CD4-positive, alpha-beta T cell treated with Interleukin-15 for 4 hours (primary cell): Measurements from ENCODE around the gene PPP3CA.
"Not testable (repeated sequence)": the region's sequence is repeated elsewhere in the genome, so short reads cannot be mapped to it uniquely, and the experiment has no call there.

Experiments
- DNase-seq: peaks from one replicate; pipeline ENCODE4 v3.0.0-alpha.2; 2020; ENCODE audit warnings: low spot score

PPP3CA gene

DNA sequence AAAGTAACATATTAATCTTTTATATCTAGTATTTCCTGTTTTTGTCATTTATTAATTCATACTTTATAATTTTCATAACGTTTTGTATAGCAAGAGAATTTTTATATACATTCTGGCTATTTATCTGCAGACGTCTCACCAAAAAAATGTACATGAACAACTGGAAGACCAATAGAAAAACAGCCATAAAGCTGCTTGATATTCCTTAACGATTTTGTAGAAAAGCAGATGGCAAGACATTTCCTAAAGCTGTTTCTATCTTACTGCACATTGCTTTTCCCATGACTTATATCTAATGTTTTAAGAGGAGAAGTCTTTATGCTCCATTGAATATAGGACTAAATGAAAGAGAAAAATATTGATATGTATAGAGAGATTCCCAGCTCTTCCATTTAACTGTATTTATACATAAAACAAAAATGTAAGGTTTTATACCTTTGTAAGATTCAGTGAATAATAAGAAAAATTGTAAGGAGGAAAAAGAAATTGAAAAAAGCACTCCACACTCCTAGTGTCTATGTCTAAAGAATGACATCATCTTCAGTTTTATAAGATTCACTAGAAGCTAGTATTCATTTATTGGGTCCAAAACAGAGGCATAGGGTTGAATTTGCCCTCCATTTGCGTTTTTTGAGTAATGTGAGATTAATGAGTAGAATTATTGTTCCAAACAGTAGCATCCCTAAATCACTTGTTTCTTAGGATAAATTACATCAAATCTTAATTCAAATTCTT, 248.5 kb downstream of the PPP3CA start:
- no peak for DNase-seq

- DNase-seq: not testable (repeated sequence)
Measured at GRCh38 chr4:101092609-101093008, 254.7 kb downstream of the PPP3CA start.

DNA sequence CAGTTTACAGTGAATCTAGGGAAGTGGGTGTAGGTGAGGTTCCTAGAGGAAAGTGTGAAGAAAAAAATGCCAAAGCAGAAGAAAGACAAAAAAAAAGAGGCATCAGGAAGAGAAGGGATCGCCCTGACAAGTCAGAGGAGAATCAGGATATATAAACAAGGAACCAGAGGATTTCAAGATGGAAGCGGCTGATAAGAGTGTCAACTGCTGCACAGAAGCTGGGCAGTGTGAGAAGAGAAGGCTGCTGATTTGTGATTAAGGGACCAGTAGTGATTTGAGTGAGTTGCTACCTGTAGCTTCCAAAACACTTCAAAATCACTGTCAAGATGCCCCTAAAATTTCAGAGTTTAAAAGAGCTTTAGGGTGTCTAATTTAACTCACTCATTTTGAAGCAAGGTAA, 258.2 kb downstream of the PPP3CA start:
- DNase-seq: no peak

- no peak for DNase-seq
Measured at GRCh38 chr4:101086801-101087586, 260.3 kb downstream of the PPP3CA start.

GRCh38 chr4:101083131-101083530, 264.2 kb downstream of the PPP3CA start:
- no peak for DNase-seq

- DNase-seq: no peak
Measured at GRCh38 chr4:101081695-101082369, 265.5 kb downstream of the PPP3CA start.

DNA sequence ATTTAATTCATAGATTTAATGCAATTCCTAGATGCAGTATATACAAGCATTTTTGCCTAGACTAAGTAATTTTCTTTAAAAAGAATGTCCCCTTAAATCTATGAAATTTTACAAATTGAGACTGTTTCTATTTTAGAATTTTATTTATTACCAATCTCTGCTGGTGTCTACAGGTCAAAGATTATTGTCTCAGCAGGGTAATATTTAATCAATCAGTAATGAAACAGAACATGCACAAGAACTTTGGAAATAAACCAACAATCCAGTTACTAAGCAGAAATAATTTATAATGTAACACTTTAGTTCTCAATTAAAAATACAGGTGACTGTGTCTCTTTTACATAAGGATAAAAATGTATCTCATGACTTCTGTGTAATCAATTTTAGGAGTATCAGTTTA, 266.2 kb downstream of the PPP3CA start:
- no peak for DNase-seq

- DNase-seq: no peak
Measured at GRCh38 chr4:101078950-101079349, 268.4 kb downstream of the PPP3CA start.

DNA sequence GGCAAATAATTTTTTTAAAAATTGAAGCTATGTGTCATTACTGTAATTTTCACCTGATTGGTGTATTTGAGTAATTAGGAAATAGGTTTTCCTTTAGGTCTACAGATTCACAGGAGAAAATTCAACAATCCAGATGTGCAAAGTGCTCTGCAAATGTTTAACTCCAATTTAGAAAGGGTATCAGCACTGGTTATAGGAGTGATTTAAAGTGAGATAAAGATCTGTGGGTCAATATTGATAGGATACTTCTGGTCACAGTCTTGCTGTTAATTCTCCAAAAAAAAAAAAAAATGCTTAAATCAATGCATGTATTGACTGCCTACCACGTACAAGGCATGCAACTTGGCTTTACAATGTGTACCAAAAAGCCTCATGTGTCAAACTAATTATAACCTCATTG, 271.3 kb downstream of the PPP3CA start:
- DNase-seq: no peak

DNA sequence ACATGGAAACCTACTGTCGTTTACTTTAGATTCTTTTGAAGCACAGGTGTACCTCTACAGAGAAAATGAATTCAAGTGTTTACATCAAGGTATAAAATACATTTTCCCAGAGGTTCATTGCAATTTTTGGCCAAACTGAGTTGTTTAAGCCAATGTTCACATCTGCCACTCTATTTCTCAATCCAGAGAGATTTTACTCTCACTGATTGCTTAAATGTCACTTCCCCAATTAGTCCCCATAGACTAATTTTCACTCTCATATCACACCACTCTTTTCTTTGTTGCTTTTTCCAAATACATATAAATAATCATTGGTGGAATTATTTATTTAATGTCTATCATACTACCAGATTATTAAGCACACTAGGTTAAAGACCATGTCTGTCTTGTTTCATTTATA, 271.8 kb downstream of the PPP3CA start:
- DNase-seq: no peak

- DNase-seq: no peak
Measured at GRCh38 chr4:101074326-101074725, 273.0 kb downstream of the PPP3CA start.

GRCh38 chr4:101071241-101071640, 276.1 kb downstream of the PPP3CA start:
- DNase-seq: no peak

DNA sequence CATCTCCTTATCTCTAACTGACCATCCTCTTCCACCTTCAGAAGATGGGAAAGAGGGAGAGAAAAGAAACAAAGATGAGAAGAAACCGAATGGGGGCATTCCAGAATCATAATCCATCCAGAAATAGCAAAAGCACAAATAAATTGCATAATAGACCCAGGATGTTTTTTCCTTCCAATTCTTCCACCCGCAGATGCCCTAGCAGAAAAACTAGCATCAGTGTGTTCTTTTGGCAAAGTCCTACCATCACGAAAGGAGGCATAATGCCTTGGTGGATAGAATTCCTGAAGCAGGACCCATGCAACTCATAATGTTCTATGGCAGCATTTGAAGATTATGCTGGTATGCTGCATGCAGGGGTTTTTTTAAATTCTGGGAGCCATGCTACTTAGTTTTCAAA, 279.2 kb downstream of the PPP3CA start:
- no peak for DNase-seq

DNA sequence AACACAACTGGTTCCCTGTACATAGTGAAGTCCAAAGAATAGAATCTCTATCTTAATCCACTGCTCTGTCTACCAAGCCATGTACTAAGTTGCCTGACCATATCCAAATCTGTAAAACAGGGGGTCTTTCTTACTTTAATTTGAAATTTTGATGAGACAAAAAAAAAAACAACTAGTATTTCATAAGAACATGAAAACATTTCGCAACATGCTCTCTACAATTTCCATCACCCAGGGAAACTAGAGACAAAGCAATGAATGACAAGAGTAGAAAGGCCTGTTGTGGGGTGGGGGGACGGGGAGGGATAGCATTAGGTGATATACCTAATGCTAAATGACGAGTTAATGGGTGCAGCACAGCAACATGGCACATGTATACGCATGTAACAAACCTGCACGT, 279.9 kb downstream of the PPP3CA start:
- DNase-seq: no peak

GRCh38 chr4:101066626-101067170, 280.6 kb downstream of the PPP3CA start:
- no peak for DNase-seq

GRCh38 chr4:101065935-101066485, 281.3 kb downstream of the PPP3CA start:
- no peak for DNase-seq

DNA sequence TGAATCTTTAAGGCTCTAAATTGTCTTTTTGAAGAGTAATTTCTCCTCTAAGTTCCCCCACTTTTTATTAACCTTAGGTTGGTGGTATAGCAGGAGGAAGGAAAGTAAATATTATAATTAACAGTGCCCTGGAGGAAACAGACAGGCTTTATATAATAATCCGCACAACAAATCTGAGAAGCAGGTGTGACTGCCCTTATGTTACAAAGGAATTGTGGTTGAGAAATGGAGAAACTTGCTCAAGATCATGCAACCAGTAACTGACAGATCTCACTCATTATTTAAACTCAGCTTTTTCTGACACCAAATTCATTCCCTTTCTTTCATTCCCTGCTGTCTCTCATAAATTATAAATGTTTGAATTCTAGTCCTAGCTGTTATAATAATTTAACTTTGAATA, 282.0 kb downstream of the PPP3CA start:
- DNase-seq: no peak

DNA sequence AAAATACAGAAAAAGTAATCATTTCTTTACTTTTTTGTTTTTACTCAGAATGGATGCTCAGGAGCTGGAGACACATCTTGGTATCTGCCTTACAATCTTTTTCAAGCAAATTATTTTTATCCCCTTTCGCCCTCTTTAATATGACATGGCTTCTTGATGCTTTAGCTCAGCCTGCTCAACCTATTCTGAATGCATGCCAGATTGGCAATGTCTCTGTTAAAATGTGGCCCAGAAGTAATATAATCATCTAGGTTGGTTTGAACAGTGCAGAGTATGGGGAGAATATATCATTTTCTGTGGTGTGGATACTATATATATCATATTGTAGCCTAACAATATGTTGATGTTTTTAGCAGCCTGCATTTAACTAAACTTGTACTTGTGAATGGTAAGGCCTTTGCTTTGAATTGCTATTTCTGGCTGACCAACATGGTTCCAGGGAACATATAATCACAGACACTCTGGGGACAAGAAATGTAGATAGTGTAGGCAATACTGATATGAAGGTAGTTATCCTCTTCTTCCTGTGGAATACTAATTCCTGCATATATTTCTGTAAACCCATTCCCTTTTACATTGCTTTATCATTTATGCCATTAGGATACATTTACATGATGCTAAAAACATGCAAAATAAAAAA, 282.7 kb downstream of the PPP3CA start:
- no peak for DNase-seq

DNA sequence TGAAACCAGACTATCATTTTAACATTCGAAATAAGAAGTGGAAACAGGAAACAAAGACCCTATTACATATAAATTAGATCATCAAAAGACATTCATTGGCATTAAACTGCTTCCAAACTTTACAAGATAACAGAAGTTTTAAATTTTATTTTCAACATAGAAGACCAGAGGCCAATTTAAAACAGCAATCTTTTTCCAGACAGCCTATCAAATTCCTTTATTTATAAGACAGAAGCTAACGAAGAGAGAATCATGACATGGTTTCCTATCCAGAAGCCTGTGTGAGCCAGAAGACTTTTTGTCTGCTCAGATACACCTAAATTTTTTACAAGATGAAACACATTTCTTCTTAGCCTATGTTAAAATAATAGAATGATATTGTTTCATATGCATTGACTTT, 291.9 kb downstream of the PPP3CA start:
- no peak for DNase-seq

- DNase-seq: no peak
Measured at GRCh38 chr4:101050837-101051205, 296.5 kb downstream of the PPP3CA start.

DNA sequence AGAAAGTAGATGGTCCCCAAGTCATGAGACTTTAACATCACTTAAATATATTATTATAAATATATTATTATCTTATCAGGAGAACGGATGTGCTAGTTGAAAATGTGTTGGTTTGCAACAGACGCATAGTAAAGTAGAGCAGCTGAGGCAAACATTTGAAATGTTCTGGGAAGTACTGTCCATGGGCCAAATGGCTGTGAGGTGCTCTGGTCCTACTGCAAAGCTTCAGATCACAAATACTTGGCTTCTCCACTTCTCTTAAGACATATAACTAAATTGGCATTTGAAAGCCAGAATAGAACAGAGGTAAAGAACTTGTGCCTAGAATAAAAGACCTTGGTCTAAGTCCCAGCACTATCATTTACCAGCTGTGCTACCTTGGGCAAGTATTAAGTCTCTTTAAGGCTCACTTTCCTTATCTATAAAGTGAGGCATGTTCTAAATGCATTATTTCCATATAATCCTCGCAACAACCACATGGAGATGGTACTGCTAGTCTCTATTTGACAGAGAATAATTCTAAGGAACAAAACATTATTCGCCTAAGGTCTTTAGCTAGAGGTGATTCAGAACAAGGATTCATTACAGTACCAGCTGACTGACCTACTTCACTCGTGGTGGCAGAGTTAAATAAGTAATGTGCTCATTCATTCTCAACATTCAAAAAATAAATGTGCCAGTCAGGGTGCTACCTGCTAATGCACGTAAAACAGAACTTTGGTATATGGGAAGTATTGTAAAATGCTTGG, 297.1 kb downstream of the PPP3CA start:
- DNase-seq: no peak
